Thymus (tissue), 11 donors: Measurements from ENCODE around the gene CUX1. TPM values are rescaled to one million over a fixed set of nuclear protein-coding genes. Genes with fewer than 3 reads are reported as not detected.

Experiments used
- DNase-seq, 9 donors: peaks; one replicate each; pipeline ENCODE4 v3.0.0-alpha.2; 2013; ENCODE audit warnings: low spot score in 9 of 9, low read depth in 6 of 9, missing footprints in 1 of 9
- H3K27ac ChIP-seq, 2 donors: one replicate each; pipeline ENCODE4 v1.5.1; 2013; ENCODE audit warnings: control low read depth in 1 of 2, low read depth in 1 of 2, low read length in 1 of 2, mild to moderate bottlenecking in 1 of 2, moderate library complexity in 1 of 2
- H3K27me3 ChIP-seq, 2 donors: one replicate each; pipeline ENCODE4 v1.5.1; 2013; ENCODE audit warnings: low read length in 1 of 2; ENCODE audit not compliant: control insufficient read depth in 2 of 2, insufficient read depth in 1 of 2
- H3K36me3 ChIP-seq, 2 donors: one replicate each; pipeline ENCODE4 v1.5.1; 2013; ENCODE audit warnings: low read length in 1 of 2, mild to moderate bottlenecking in 1 of 2, moderate library complexity in 1 of 2; ENCODE audit not compliant: control insufficient read depth in 2 of 2, insufficient read depth in 2 of 2
- H3K4me1 ChIP-seq, 2 donors: one replicate each; pipeline ENCODE4 v1.5.1; 2013; ENCODE audit warnings: low read length in 2 of 2; ENCODE audit not compliant: control insufficient read depth in 2 of 2, insufficient read depth in 2 of 2
- H3K4me3 ChIP-seq, 2 donors: one replicate each; pipeline ENCODE4 v1.5.1; 2013; ENCODE audit warnings: low read length in 2 of 2, control low read depth in 1 of 2, mild to moderate bottlenecking in 1 of 2
- H3K9me3 ChIP-seq, 2 donors: one replicate each; pipeline ENCODE4 v1.5.1; 2013; ENCODE audit warnings: low read length in 1 of 2, mild to moderate bottlenecking in 1 of 2; ENCODE audit not compliant: control insufficient read depth in 2 of 2, insufficient read depth in 1 of 2
- WGBS: extraction: QIAGEN DNeasy Blood & Tissue Kit; methylation state at CpG from one replicate; pipeline ENCODE4 v1.1.7; 2013; 5-methylcytosine and 5-hydroxymethylcytosine counted together
- polyA plus RNA-seq: library from polyadenylated mRNA; stranded (reverse); fragments of 200-250 nt; gene quantifications from one replicate; pipeline ENCODE4 v1.2.3, GENCODE V29; 2013
- total RNA-seq: library from RNA; stranded (reverse); fragments of 120-200 nt; gene quantifications from one replicate; pipeline ENCODE4 v1.2.4, GENCODE V29; 2013
- donor health status: healthy.

The CUX1 gene
- total and polyA plus RNA-seq, 2 donors, result 27.8 to 35.0 TPM

GRCh38 chr7:101937717-101938514, 120.5 kb downstream of the CUX1 start:
- DNase-seq, result no peak
- WGBS, result 95% methylated on average over 11 of the region's 11 CpGs
- Histone ChIP-seq H3K36me3 (peaks cover 0 to 3% of the 10 kb centered on the region in 2 donors), H3K9me3 (no peaks in the 10 kb centered on the region), H3K4me1 (peaks cover 16 to 38% of the 10 kb centered on the region in 2 donors), H3K27ac (no peak overlapping the region), H3K4me3 (no peak overlapping the region), H3K27me3 (no peaks in the 10 kb centered on the region)

DNA sequence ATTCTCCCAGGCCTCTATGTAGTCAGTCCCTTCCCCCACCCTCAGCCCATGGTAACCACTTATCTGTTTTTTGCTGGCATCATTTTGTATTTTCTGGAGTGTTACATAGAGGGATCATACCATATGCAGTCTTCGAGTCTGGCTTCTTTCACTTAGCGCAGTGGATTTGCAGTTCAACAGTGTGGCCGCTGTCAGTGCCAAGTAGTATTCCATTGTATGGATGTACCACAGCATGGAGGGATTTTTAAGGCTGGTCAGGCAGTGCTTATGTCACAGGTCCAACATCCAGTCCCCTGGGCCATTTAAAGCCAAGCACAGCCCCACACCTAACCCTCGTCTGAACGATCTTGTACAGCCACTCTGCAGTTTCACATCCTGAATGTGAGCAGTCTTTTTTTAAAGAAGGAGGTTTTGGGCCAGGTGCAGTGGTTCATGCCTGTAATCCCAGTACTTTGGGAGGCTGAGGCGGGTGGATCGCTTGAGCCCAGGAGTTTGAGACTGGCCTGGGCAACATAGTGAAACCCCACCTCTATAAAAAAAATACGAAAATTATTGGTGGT, 121.8 kb downstream of the CUX1 start:
- H3K27ac ChIP-seq, result no peak overlapping the region
- no peak for DNase-seq
- no peaks in the 10 kb centered on the region for H3K9me3 ChIP-seq
- peaks cover 0 to 3% of the 10 kb centered on the region in 2 donors for H3K36me3 ChIP-seq
- WGBS, result 95% methylated on average over 8 of the region's 8 CpGs
- H3K4me1 ChIP-seq, result peaks cover 16 to 46% of the 10 kb centered on the region in 2 donors
- no peaks in the 10 kb centered on the region for H3K27me3 ChIP-seq
- no peak overlapping the region for H3K4me3 ChIP-seq

DNA sequence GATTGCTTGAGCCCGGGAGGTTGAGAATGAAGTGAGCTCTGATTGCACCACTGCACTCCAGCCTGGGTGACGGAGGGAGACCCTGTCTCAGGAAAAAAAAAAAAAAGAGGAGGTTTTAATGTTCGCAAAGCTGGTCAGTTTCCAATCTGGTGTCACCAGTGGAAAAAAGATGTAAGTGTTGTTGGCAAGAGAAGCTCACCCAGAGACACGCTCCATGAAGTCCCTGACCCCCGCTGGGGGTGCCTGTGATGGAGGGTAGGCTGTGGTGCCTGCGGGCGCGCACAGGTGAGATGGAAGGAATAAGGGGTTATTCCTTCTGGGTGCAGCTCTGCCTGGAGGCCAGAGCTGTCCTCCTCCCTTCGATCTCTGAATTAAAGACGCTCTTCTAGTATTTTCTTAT, 122.7 kb downstream of the CUX1 start:
- H3K9me3 ChIP-seq, result no peaks in the 10 kb centered on the region
- H3K4me3 ChIP-seq, result no peak overlapping the region
- no peaks in the 10 kb centered on the region for H3K27me3 ChIP-seq
- DNase-seq, result no peak
- H3K27ac ChIP-seq, result peak overlapping the region in 1 of 2 donors; percentile 15
- H3K36me3 ChIP-seq, result peaks cover 0 to 7% of the 10 kb centered on the region in 2 donors
- 97% methylated on average over 10 of the region's 10 CpGs for WGBS
- H3K4me1 ChIP-seq, result peaks cover 16 to 51% of the 10 kb centered on the region in 2 donors

DNA sequence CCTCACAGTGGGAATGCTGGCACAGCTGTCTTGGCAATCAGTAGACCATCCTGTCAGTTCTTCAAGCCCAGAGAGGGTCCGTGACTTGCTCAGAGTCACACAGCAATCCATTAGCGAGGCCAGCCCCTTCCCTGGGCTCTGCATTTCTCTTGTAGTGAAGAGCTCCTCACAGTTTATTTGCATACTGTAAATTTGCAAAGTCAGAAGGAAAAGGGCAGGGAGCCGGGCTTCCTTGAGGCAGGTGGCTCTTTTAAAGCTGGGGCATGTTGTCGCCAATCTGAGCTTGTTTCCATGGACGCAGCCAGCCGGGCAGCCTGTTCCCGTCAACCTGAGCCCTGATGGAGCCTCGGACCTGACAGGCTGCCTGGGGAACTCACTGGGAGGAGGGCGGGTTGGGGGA, 123.4 kb downstream of the CUX1 start:
- Histone ChIP-seq H3K4me3 (no peak overlapping the region), H3K27ac (peak overlapping the region; percentile 50 to 83), H3K27me3 (no peaks in the 10 kb centered on the region), H3K9me3 (no peaks in the 10 kb centered on the region), H3K36me3 (peaks cover 0 to 7% of the 10 kb centered on the region in 2 donors), H3K4me1 (peaks cover 16 to 48% of the 10 kb centered on the region in 2 donors)
- no peak for DNase-seq
- WGBS, result 78% methylated on average over 9 of the region's 9 CpGs

DNA sequence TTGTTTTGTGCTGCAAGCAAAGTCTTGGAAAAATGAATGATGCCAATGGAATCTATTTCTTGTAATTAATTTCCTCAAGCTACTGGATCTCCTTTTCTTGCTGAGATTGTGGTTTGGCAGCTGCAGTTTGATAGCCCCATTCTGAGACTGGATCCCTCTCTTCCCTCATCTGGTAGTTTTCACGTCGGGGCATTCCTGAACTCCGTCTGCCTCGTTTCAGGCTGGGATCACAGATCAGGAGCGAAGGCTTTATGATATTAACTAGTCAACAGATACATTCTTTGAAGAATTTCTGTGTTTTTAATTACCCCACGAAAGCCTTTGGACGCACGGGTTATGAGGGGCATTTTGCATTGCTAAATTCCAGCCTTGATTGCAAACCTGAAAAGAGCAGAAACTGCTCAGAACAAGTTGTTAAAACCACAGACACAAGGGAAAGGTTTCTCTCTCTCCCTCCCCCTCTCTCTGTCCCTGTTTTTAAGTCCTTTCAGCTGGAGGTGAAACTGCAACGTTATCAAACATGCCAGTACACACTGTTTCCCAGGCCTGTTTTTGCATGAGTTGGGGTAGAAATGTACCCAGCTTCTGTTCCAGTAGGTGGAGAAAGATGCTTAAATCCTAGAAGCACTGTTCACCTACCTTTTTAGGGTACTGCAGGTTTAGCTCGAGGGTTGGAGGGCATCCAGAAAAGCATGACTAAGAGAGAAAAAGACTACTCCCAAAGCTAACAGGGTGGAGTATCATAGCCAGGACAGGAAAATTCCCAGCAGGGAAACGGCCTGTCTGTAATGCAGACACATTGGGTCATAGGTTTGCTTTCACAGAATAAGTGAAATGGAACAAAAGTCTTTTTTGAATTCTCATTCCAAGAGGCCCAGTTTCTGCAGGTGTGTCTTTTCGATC, 124.3 kb downstream of the CUX1 start:
- whole genome bisulfite sequencing, result 75% methylated on average over 12 of the region's 12 CpGs
- Histone ChIP-seq H3K27me3 (no peaks in the 10 kb centered on the region), H3K4me3 (no peak overlapping the region), H3K9me3 (no peaks in the 10 kb centered on the region), H3K4me1 (peaks cover 16 to 54% of the 10 kb centered on the region in 2 donors), H3K36me3 (peaks cover 0 to 7% of the 10 kb centered on the region in 2 donors), H3K27ac (peak overlapping the region; percentile 50 to 83)
- DNase-seq, result peak in 5 of 9 donors; percentile 16 to 49 (median 20)

DNA sequence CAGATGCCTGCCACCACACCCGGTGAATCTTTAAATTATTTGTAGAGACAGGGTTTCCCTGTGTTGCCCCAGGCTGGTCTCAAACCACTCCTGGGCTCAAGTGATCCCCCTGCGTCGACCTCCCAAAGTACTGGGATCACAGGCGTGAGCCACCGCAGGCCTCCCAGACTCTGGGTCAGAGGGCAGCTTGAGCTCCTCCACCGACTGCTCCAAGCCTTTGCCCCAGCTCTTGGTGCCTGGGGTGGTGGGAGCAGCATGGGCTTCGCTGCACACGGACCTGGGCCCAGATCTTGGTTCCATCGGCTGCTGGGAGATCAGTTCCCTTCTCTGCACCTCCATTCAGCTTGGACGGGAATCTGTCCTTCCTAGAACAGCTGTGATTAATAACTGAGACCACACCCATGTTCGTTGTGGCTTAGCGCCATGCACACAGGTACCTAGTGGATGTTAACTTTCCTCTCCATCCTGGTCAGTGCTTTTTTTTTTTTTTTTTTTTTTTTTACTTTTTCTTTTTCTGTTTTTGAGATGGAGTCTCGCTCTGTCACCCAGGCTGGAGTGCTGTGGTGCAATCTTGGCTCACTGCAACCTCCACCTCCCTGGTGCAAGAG, 125.3 kb downstream of the CUX1 start:
- H3K36me3 ChIP-seq, result peaks cover 0 to 7% of the 10 kb centered on the region in 2 donors
- H3K27ac ChIP-seq, result peak overlapping the region; percentile 78 to 83
- no peak for DNase-seq
- WGBS, result 91% methylated on average over 13 of the region's 13 CpGs
- no peak overlapping the region for H3K4me3 ChIP-seq
- H3K27me3 ChIP-seq, result no peaks in the 10 kb centered on the region
- H3K9me3 ChIP-seq, result no peaks in the 10 kb centered on the region
- H3K4me1 ChIP-seq, result peaks cover 16 to 55% of the 10 kb centered on the region in 2 donors

DNA sequence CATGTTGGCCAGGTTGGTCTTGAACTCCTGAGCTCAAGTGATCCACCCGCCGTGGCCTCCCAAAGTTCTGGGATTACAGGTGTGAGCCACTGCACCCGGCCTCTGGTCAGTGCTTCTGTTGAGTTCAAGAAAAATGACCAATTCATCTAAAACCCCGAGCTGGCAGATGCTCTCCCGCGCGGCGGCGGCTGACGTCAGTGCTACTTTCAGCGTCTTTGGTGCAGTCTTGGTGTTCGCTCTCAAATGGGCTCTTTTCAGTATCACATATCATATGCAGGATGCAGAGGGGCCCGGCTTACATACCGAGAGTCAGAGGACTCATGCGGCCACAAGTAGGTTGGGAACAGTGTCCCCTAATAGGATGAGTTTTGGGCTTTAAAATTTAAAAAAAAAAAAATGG, 125.9 kb downstream of the CUX1 start:
- H3K4me1 ChIP-seq, result peaks cover 16 to 58% of the 10 kb centered on the region in 2 donors
- 88% methylated on average over 15 of the region's 15 CpGs for WGBS
- H3K27ac ChIP-seq, result peak overlapping the region in 1 of 2 donors; percentile 38

DNA sequence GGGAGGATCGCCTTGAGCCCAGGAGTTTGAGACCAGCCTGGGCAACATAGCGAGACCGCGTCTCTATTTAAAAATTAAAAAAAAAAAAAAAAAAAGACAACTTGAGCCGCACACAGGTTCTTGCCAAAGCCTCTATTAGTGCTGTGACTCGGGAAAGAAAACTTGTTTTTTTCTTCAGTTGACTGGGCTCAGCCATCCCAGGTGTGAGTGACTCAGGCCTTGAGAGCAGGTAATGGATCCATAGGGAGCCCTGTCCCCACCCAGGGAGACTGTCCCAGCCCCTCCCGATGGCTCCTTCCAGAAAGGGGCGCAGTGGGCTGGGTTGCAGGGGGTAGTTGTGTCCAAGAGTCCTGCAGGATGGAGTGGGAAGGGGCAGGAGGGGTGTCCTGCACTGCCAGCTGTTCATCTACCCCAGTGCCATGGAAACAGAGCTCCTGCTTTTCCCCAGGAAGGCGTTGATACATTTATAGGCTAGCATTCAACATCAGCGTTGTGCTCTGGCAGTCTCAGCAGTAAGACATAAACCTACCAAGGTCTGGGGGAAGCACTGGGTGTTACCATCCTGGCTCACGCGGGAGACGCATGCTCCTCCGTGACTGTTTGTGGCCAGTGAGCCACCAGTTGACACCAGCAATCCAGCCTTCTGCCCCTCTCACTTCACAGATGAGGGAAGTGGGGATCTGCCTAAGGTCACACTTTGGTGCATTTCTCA, 126.6 kb downstream of the CUX1 start:
- Histone ChIP-seq H3K9me3 (no peaks in the 10 kb centered on the region), H3K27me3 (no peaks in the 10 kb centered on the region), H3K27ac (peak overlapping the region; percentile 50 to 59), H3K4me1 (peaks cover 16 to 58% of the 10 kb centered on the region in 2 donors), H3K36me3 (peaks cover 0 to 14% of the 10 kb centered on the region in 2 donors), H3K4me3 (no peak overlapping the region)
- no peak for DNase-seq
- WGBS, result 93% methylated on average over 14 of the region's 14 CpGs

More for the DNA sequence above, 125.9 kb downstream of the CUX1 start:
- DNase-seq, result no peak
- Histone ChIP-seq H3K27me3 (no peaks in the 10 kb centered on the region), H3K4me3 (no peak overlapping the region), H3K9me3 (no peaks in the 10 kb centered on the region), H3K36me3 (peaks cover 0 to 9% of the 10 kb centered on the region in 2 donors)
